ENCODE data around the gene TMEM260.
A peak's percentile ranks its signal among the peaks of the same experiment; 100 is the strongest.

The TMEM260 gene

GRCh38 chr14:56549721-56550120 lies 29.9 kb upstream of the TMEM260 start:
- no peaks in the 10 kb centered on the region for H3K36me3 ChIP-seq (replicated peaks)
- TF ChIP-seq, protein P1, sequence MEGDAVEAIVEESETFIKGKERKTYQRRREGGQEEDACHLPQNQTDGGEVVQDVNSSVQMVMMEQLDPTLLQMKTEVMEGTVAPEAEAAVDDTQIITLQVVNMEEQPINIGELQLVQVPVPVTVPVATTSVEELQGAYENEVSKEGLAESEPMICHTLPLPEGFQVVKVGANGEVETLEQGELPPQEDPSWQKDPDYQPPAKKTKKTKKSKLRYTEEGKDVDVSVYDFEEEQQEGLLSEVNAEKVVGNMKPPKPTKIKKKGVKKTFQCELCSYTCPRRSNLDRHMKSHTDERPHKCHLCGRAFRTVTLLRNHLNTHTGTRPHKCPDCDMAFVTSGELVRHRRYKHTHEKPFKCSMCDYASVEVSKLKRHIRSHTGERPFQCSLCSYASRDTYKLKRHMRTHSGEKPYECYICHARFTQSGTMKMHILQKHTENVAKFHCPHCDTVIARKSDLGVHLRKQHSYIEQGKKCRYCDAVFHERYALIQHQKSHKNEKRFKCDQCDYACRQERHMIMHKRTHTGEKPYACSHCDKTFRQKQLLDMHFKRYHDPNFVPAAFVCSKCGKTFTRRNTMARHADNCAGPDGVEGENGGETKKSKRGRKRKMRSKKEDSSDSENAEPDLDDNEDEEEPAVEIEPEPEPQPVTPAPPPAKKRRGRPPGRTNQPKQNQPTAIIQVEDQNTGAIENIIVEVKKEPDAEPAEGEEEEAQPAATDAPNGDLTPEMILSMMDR (IDR thresholded peaks at IDR 0.05; ENCODE audit: low read depth, low read length, missing control alignments) = no peak
- in situ Hi-C loops (cut with HindIII; ENCODE audit: low pct_ligation_motif_present, low sequenced_read_pairs) = no loop called here
- no peak overlapping the region for H3K4me3 ChIP-seq (ENCODE audit: low read depth, low read length)
- no peak overlapping the region for H3K27ac ChIP-seq
- peaks cover 1% of the 10 kb centered on the region for H3K27me3 ChIP-seq (replicated peaks)
- no peak for DNase-seq

DNA sequence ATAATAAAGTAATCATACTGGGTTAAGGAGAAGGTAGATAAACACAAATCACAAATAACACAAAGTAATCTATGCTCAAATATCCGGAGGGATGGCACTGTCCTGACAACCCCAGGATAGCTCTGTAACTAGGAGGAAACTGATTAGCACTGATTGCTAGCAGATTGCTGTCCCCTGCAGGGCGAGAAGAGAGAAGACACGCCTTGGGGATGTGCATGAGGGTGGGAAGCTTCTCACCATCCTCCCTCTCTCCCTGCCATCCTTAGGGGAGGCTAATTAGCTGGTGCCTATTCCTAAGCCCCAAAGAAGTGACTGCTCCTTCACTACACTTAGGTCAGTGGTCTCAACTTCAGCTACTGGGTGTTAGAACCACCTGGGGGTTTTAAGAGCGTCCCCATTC lies 27.0 kb upstream of the TMEM260 start:
- no peak for DNase-seq
- H3K27ac ChIP-seq = no peak overlapping the region
- TF ChIP-seq, protein P1 (IDR thresholded peaks at IDR 0.05; ENCODE audit: low read depth, low read length, missing control alignments) = no peak
- no peak overlapping the region for H3K4me3 ChIP-seq (ENCODE audit: low read depth, low read length)
- H3K36me3 ChIP-seq (replicated peaks) = no peaks in the 10 kb centered on the region
- in situ Hi-C loops (cut with HindIII; ENCODE audit: low pct_ligation_motif_present, low sequenced_read_pairs) = no loop called here
- peaks cover 1% of the 10 kb centered on the region for H3K27me3 ChIP-seq (replicated peaks)

- TF ChIP-seq, protein P1 (IDR thresholded peaks at IDR 0.05; ENCODE audit: low read depth, low read length, missing control alignments) = no peak
- Histone ChIP-seq H3K27ac (no peak overlapping the region), H3K27me3 (replicated peaks) (peaks cover 1% of the 10 kb centered on the region), H3K36me3 (replicated peaks) (no peaks in the 10 kb centered on the region), H3K4me3 (ENCODE audit: low read depth, low read length) (no peak overlapping the region)
- no peak for DNase-seq
- in situ Hi-C loops (cut with HindIII; ENCODE audit: low pct_ligation_motif_present, low sequenced_read_pairs) = no loop called here
Measured at GRCh38 chr14:56554301-56554700, 25.3 kb upstream of the TMEM260 start.

DNA sequence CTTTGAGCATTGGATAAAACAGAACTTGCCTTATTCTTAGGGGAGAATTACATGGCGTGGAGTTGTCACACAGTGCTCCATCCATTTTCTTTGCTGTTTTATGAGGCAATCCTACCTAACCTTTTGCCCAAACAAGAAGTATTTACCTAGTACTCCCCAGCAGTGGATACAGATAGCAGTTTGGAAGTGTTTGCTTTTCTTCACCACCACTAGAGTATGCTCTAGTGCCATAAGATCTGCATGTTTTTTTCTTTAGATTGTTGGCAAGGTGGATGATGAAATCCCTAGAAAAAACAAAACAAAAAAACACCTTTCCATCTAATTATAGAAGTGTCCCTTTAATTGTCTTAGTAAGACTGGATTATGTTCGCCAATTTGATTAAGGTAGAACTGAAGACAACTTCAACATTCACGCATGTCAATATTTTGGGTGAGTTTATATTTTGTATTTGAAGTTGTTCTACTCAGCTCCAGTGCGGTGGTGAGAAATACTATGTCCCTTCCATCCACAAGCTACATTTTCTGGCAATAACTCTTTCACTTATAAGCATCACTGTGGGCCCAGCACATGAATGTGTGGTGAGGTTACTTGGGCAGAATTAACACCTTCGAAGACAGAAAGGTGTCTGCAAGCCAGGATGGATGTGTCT lies 23.6 kb upstream of the TMEM260 start:
- in situ Hi-C loops (cut with HindIII; ENCODE audit: low pct_ligation_motif_present, low sequenced_read_pairs) = no loop called here

DNA sequence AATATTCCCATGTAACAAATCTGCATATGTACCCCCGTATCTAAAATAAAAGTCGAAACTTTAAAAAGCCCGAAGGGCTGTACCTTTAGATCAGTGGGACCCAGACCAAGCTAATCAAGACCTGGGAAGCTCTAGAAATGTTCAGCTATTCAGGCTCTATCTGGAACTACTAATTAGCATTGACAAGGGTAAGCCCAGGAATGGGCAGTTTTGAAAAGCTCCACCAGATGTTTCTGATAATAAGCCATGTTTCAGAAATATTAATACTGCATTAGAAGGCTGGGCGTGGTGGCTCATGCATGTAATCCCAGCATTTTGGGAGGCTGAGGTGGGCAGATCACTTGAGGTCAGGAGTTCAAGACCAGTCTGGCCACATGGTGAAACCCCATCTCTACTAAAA lies 20.4 kb upstream of the TMEM260 start:
- in situ Hi-C loops (cut with HindIII; ENCODE audit: low pct_ligation_motif_present, low sequenced_read_pairs) = no loop called here
- H3K27ac ChIP-seq = no peak overlapping the region
- H3K36me3 ChIP-seq (replicated peaks) = no peaks in the 10 kb centered on the region
- no peak overlapping the region for H3K4me3 ChIP-seq (ENCODE audit: low read depth, low read length)
- TF ChIP-seq, protein P1 (IDR thresholded peaks at IDR 0.05; ENCODE audit: low read depth, low read length, missing control alignments) = no peak
- peaks cover 1% of the 10 kb centered on the region for H3K27me3 ChIP-seq (replicated peaks)
- DNase-seq = no peak

More for the DNA sequence above, 23.6 kb upstream of the TMEM260 start:
- TF ChIP-seq, protein P1 (IDR thresholded peaks at IDR 0.05; ENCODE audit: low read depth, low read length, missing control alignments) = peak; percentile 63
- H3K36me3 ChIP-seq (replicated peaks) = no peaks in the 10 kb centered on the region
- no peak overlapping the region for H3K27ac ChIP-seq
- no peak for DNase-seq
- no peak overlapping the region for H3K4me3 ChIP-seq (ENCODE audit: low read depth, low read length)
- H3K27me3 ChIP-seq (replicated peaks) = peaks cover 1% of the 10 kb centered on the region

GRCh38 chr14:56561606-56562005 lies 18.0 kb upstream of the TMEM260 start:
- no peaks in the 10 kb centered on the region for H3K27me3 ChIP-seq (replicated peaks)
- H3K27ac ChIP-seq = no peak overlapping the region
- no peak for DNase-seq
- in situ Hi-C loops (cut with HindIII; ENCODE audit: low pct_ligation_motif_present, low sequenced_read_pairs) = no loop called here
- TF ChIP-seq, protein P1 (IDR thresholded peaks at IDR 0.05; ENCODE audit: low read depth, low read length, missing control alignments) = no peak
- no peaks in the 10 kb centered on the region for H3K36me3 ChIP-seq (replicated peaks)
- no peak overlapping the region for H3K4me3 ChIP-seq (ENCODE audit: low read depth, low read length)
